ENCODE data around the gene AHNAK2.
A peak's percentile ranks its signal among the peaks of the same experiment; 100 is the strongest.

Gene AHNAK2

GRCh38 chr14:104966981-104967385 lies 11.2 kb downstream of the AHNAK2 start:
- Histone ChIP-seq H3K4me3 (ENCODE audit: low read length in 2 of 2) (peak overlapping the region in 1 of 2 donors; percentile 44), H3K36me3 (replicated peaks in 1 of 2; ENCODE audit: control insufficient read depth in 2 of 2, insufficient read depth in 2 of 2, low read length in 2 of 2) (no peaks in the 10 kb centered on the region), H2BK12ac (ENCODE audit: low read length) (peak overlapping the region; percentile 90), H2AFZ (ENCODE audit: low read length) (peak overlapping the region; percentile 92), H2BK5ac (ENCODE audit: low read length) (no peak overlapping the region), H3K9me3 (replicated peaks in 1 of 2; ENCODE audit: control insufficient read depth in 2 of 2, insufficient read depth in 1 of 2, low read depth in 1 of 2, low read length in 2 of 2) (peaks cover 0 to 2% of the 10 kb centered on the region in 2 donors), H3K18ac (ENCODE audit: low read length) (peak overlapping the region; percentile 99), H3K27me3 (ENCODE audit: control insufficient read depth in 3 of 3, insufficient read depth in 3 of 3, low read depth in 1 of 3, low read length in 3 of 3) (peaks cover 0 to 74% (median 9%) of the 10 kb centered on the region in 3 experiments), H3K14ac (ENCODE audit: low read length) (peak overlapping the region; percentile 47), H3K9ac (ENCODE audit: low read depth, low read length, poor library complexity) (peak overlapping the region; percentile 84), H2BK15ac (ENCODE audit: low read length) (peak overlapping the region; percentile 79), H4K91ac (ENCODE audit: low read depth, low read length, poor library complexity) (peak overlapping the region; percentile 72), H2BK120ac (ENCODE audit: low read depth, low read length) (peak overlapping the region; percentile 67), H3K4me1 (ENCODE audit: control insufficient read depth in 2 of 2, insufficient read depth in 1 of 2, low read depth in 1 of 2, low read length in 2 of 2) (peaks cover 12 to 27% of the 10 kb centered on the region in 2 donors), H4K8ac (ENCODE audit: low read depth, low read length) (peak overlapping the region; percentile 92), H3K4ac (ENCODE audit: low read length) (peak overlapping the region; percentile 99), H3K23ac (ENCODE audit: low read depth, low read length, poor library complexity) (peak overlapping the region; percentile 68), H2AK5ac (ENCODE audit: low read depth, low read length) (peak overlapping the region; percentile 97), H3K4me2 (ENCODE audit: insufficient read depth, low read length, poor library complexity, severe bottlenecking) (no peak overlapping the region), H3K79me1 (ENCODE audit: low read depth, low read length) (no peaks in the 10 kb centered on the region), H3K27ac (replicated peaks; ENCODE audit: low read length) (no peak overlapping the region)
- no CpG with 5 or more reads among the region's 8 CpGs for WGBS, 2 donors (ENCODE audit: extremely low coverage in 2 of 2, insufficient read length in 2 of 2, insufficient replicate concordance in 1 of 2)
- DNase-seq (ENCODE audit: low spot score): no peak

GRCh38 chr14:104966261-104966865 lies 11.8 kb downstream of the AHNAK2 start:
- Histone ChIP-seq H3K27me3 (ENCODE audit: control insufficient read depth in 3 of 3, insufficient read depth in 3 of 3, low read depth in 1 of 3, low read length in 3 of 3) (peaks cover 0 to 69% (median 9%) of the 10 kb centered on the region in 3 experiments), H3K23ac (ENCODE audit: low read depth, low read length, poor library complexity) (peak overlapping the region; percentile 5), H3K4ac (ENCODE audit: low read length) (no peak overlapping the region), H2BK12ac (ENCODE audit: low read length) (peak overlapping the region; percentile 90), H3K79me1 (ENCODE audit: low read depth, low read length) (no peaks in the 10 kb centered on the region), H3K4me2 (ENCODE audit: insufficient read depth, low read length, poor library complexity, severe bottlenecking) (no peak overlapping the region), H2BK120ac (ENCODE audit: low read depth, low read length) (no peak overlapping the region), H3K4me1 (ENCODE audit: control insufficient read depth in 2 of 2, insufficient read depth in 1 of 2, low read depth in 1 of 2, low read length in 2 of 2) (peaks cover 12 to 27% of the 10 kb centered on the region in 2 donors), H4K8ac (ENCODE audit: low read depth, low read length) (no peak overlapping the region), H3K9ac (ENCODE audit: low read depth, low read length, poor library complexity) (peak overlapping the region; percentile 21), H2AFZ (ENCODE audit: low read length) (no peak overlapping the region), H2BK15ac (ENCODE audit: low read length) (peak overlapping the region; percentile 79), H3K9me3 (replicated peaks in 1 of 2; ENCODE audit: control insufficient read depth in 2 of 2, insufficient read depth in 1 of 2, low read depth in 1 of 2, low read length in 2 of 2) (peaks cover 0 to 2% of the 10 kb centered on the region in 2 donors), H3K14ac (ENCODE audit: low read length) (peak overlapping the region; percentile 56), H2BK5ac (ENCODE audit: low read length) (no peak overlapping the region), H3K27ac (replicated peaks; ENCODE audit: low read length) (no peak overlapping the region), H2AK5ac (ENCODE audit: low read depth, low read length) (peak overlapping the region; percentile 97), H3K36me3 (replicated peaks in 1 of 2; ENCODE audit: control insufficient read depth in 2 of 2, insufficient read depth in 2 of 2, low read length in 2 of 2) (no peaks in the 10 kb centered on the region), H3K4me3 (ENCODE audit: low read length in 2 of 2) (no peak overlapping the region), H3K18ac (ENCODE audit: low read length) (peak overlapping the region; percentile 71), H4K91ac (ENCODE audit: low read depth, low read length, poor library complexity) (no peak overlapping the region)
- DNase-seq (ENCODE audit: low spot score): no peak
- no CpG with 5 or more reads among the region's 9 CpGs for WGBS, 2 donors (ENCODE audit: extremely low coverage in 2 of 2, insufficient read length in 2 of 2, insufficient replicate concordance in 1 of 2)

- Histone ChIP-seq H4K8ac (ENCODE audit: low read depth, low read length) (peak overlapping the region; percentile 65), H3K36me3 (replicated peaks in 1 of 2; ENCODE audit: control insufficient read depth in 2 of 2, insufficient read depth in 2 of 2, low read length in 2 of 2) (no peaks in the 10 kb centered on the region), H2BK5ac (ENCODE audit: low read length) (peak overlapping the region; percentile 53), H3K23ac (ENCODE audit: low read depth, low read length, poor library complexity) (peak overlapping the region; percentile 85), H3K18ac (ENCODE audit: low read length) (peak overlapping the region; percentile 71), H4K91ac (ENCODE audit: low read depth, low read length, poor library complexity) (no peak overlapping the region), H3K27me3 (ENCODE audit: control insufficient read depth in 3 of 3, insufficient read depth in 3 of 3, low read depth in 1 of 3, low read length in 3 of 3) (peaks cover 0 to 64% (median 9%) of the 10 kb centered on the region in 3 experiments), H3K27ac (replicated peaks; ENCODE audit: low read length) (no peak overlapping the region), H3K4ac (ENCODE audit: low read length) (no peak overlapping the region), H3K4me1 (ENCODE audit: control insufficient read depth in 2 of 2, insufficient read depth in 1 of 2, low read depth in 1 of 2, low read length in 2 of 2) (peaks cover 12 to 26% of the 10 kb centered on the region in 2 donors), H3K4me3 (ENCODE audit: low read length in 2 of 2) (no peak overlapping the region), H2BK120ac (ENCODE audit: low read depth, low read length) (peak overlapping the region; percentile 47), H2BK15ac (ENCODE audit: low read length) (peak overlapping the region; percentile 79), H2AFZ (ENCODE audit: low read length) (no peak overlapping the region), H3K14ac (ENCODE audit: low read length) (no peak overlapping the region), H3K79me1 (ENCODE audit: low read depth, low read length) (no peaks in the 10 kb centered on the region), H3K9ac (ENCODE audit: low read depth, low read length, poor library complexity) (no peak overlapping the region), H2AK5ac (ENCODE audit: low read depth, low read length) (peak overlapping the region; percentile 97), H2BK12ac (ENCODE audit: low read length) (peak overlapping the region; percentile 84), H3K9me3 (replicated peaks in 1 of 2; ENCODE audit: control insufficient read depth in 2 of 2, insufficient read depth in 1 of 2, low read depth in 1 of 2, low read length in 2 of 2) (peaks cover 0 to 2% of the 10 kb centered on the region in 2 donors), H3K4me2 (ENCODE audit: insufficient read depth, low read length, poor library complexity, severe bottlenecking) (no peak overlapping the region)
- no CpG with 5 or more reads among the region's 13 CpGs for WGBS, 2 donors (ENCODE audit: extremely low coverage in 2 of 2, insufficient read length in 2 of 2, insufficient replicate concordance in 1 of 2)
- no peak for DNase-seq (ENCODE audit: low spot score)
Measured at GRCh38 chr14:104965561-104966231, 12.5 kb downstream of the AHNAK2 start.

- no peak overlapping the region for H2AFZ ChIP-seq (ENCODE audit: low read length)
- DNase-seq (ENCODE audit: low spot score): no peak
- H3K14ac ChIP-seq (ENCODE audit: low read length): no peak overlapping the region
- no peak overlapping the region for H3K9ac ChIP-seq (ENCODE audit: low read depth, low read length, poor library complexity)
- no peak overlapping the region for H3K18ac ChIP-seq (ENCODE audit: low read length)
- no peak overlapping the region for H3K27ac ChIP-seq (replicated peaks; ENCODE audit: low read length)
- peaks cover 0 to 56% (median 9%) of the 10 kb centered on the region in 3 experiments for H3K27me3 ChIP-seq (ENCODE audit: control insufficient read depth in 3 of 3, insufficient read depth in 3 of 3, low read depth in 1 of 3, low read length in 3 of 3)
- no peak overlapping the region for H2AK5ac ChIP-seq (ENCODE audit: low read depth, low read length)
- WGBS, 2 donors (ENCODE audit: extremely low coverage in 2 of 2, insufficient read length in 2 of 2, insufficient replicate concordance in 1 of 2): no CpG with 5 or more reads among the region's 7 CpGs
- H3K23ac ChIP-seq (ENCODE audit: low read depth, low read length, poor library complexity): no peak overlapping the region
- H2BK120ac ChIP-seq (ENCODE audit: low read depth, low read length): no peak overlapping the region
- no peaks in the 10 kb centered on the region for H3K79me1 ChIP-seq (ENCODE audit: low read depth, low read length)
- H4K91ac ChIP-seq (ENCODE audit: low read depth, low read length, poor library complexity): no peak overlapping the region
- H3K9me3 ChIP-seq (replicated peaks in 1 of 2; ENCODE audit: control insufficient read depth in 2 of 2, insufficient read depth in 1 of 2, low read depth in 1 of 2, low read length in 2 of 2): peaks cover 0 to 2% of the 10 kb centered on the region in 2 donors
- H2BK5ac ChIP-seq (ENCODE audit: low read length): no peak overlapping the region
- H2BK15ac ChIP-seq (ENCODE audit: low read length): no peak overlapping the region
- H3K4me2 ChIP-seq (ENCODE audit: insufficient read depth, low read length, poor library complexity, severe bottlenecking): no peak overlapping the region
- no peak overlapping the region for H3K4me3 ChIP-seq (ENCODE audit: low read length in 2 of 2)
- no peak overlapping the region for H3K4ac ChIP-seq (ENCODE audit: low read length)
- H3K4me1 ChIP-seq (ENCODE audit: control insufficient read depth in 2 of 2, insufficient read depth in 1 of 2, low read depth in 1 of 2, low read length in 2 of 2): peaks cover 12 to 22% of the 10 kb centered on the region in 2 donors
- H2BK12ac ChIP-seq (ENCODE audit: low read length): no peak overlapping the region
- no peaks in the 10 kb centered on the region for H3K36me3 ChIP-seq (replicated peaks in 1 of 2; ENCODE audit: control insufficient read depth in 2 of 2, insufficient read depth in 2 of 2, low read length in 2 of 2)
- no peak overlapping the region for H4K8ac ChIP-seq (ENCODE audit: low read depth, low read length)
Measured at GRCh38 chr14:104964546-104964945, 13.6 kb downstream of the AHNAK2 start.

Data from neuronal stem cell (in vitro differentiated cells).